Vagina (tissue), 2 donors: Measurements from ENCODE around the gene CIB2.

Experiments used
- POLR2A ChIP-seq, 2 donors: fragments of 450-650 bp; IDR thresholded peaks; one replicate each; pipeline ENCODE4 v1.6.1; 2017; ENCODE audit warnings: antibody characterized with exemption in 2 of 2, mild to moderate bottlenecking in 2 of 2, moderate library complexity in 2 of 2
- POLR2AphosphoS5 ChIP-seq, 2 donors: sonication (generic); formaldehyde crosslinking; IDR thresholded peaks; one replicate each; pipeline ENCODE4 v1.9.0; 2017; ENCODE audit warnings: antibody characterized with exemption in 2 of 2, mild to moderate bottlenecking in 2 of 2, low read depth in 1 of 2; ENCODE audit not compliant: insufficient read depth in 1 of 2

DNA sequence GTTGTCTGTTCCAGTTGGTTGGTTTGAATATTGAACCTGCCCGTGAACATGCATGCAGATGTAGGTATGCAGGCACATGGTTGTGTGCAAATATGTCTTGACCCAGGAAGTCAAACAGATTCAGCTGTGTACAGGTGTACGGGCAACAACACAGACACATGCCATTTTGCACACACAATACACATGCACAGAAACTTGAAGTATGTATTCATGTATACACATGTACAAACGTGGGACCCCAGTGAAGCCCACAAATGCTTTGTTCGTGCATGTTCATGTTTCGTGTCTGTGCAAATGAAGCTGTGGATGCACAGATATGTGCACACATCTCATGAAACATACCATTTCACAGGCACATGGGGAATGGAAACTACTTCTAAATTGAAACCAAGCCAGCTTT lies 48.7 kb upstream of the CIB2 start:
- TF ChIP-seq POLR2AphosphoS5 (IDR thresholded peaks at IDR 0.05; ENCODE audit: insufficient read depth in 1 of 2, low read depth in 1 of 2) (no peak), POLR2A (IDR thresholded peaks at IDR 0.05) (no peak)
